ENCODE results near the gene RNF220. TPM values are rescaled to one million over a fixed set of nuclear protein-coding genes. Genes with fewer than 3 reads are reported as not detected.

RNF220 gene
- total and polyA plus RNA-seq, 2 of the 4 experiments (the other 2 are of a cell fraction), result 71.8 to 77.1 TPM

GRCh38 chr1:44511363-44511762 lies 106.3 kb downstream of the RNF220 start:
- Histone ChIP-seq H3K56ac (ENCODE audit: extremely low read depth, insufficient read depth, low read length) (no peak overlapping the region), H3K23ac (ENCODE audit: low read depth, low read length) (no peak overlapping the region), H3K9me3 (ENCODE audit: control insufficient read depth, insufficient read depth, low read length) (no peaks in the 10 kb centered on the region), H2BK120ac (ENCODE audit: low read depth, low read length) (no peak overlapping the region), H3K4me3 (ENCODE audit: insufficient read depth, low read depth, low read length) (no peak overlapping the region), H3K9me1 (ENCODE audit: insufficient read depth, low read length) (no peaks in the 10 kb centered on the region), H3K18ac (ENCODE audit: low read depth, low read length) (no peak overlapping the region), H4K8ac (ENCODE audit: low read depth in 2 of 2, low read length in 2 of 2) (no peak overlapping the region), H4K20me1 (ENCODE audit: insufficient read depth, low read length) (no peaks in the 10 kb centered on the region), H2BK5ac (ENCODE audit: low read depth, low read length, poor library complexity, severe bottlenecking) (no peak overlapping the region), H4K5ac (ENCODE audit: low read depth, low read length) (no peak overlapping the region), H3K9ac (ENCODE audit: low read depth, low read length) (no peak overlapping the region), H3K4me1 (ENCODE audit: control insufficient read depth, insufficient read depth, low read length) (no peaks in the 10 kb centered on the region), H2AK5ac (ENCODE audit: low read depth, low read length) (no peak overlapping the region), H3K14ac (replicated peaks; ENCODE audit: low read depth, low read length) (no peak overlapping the region), H3K27me3 (ENCODE audit: control insufficient read depth, insufficient read depth, low read length) (peaks cover 62% of the 10 kb centered on the region), H3K79me1 (ENCODE audit: low read depth in 1 of 2, low read length in 2 of 2) (no peaks in the 10 kb centered on the region), H2AK9ac (replicated peaks; ENCODE audit: low read depth, low read length, poor library complexity) (no peak overlapping the region), H2BK15ac (ENCODE audit: low read depth, low read length) (no peak overlapping the region), H2AFZ (replicated peaks; ENCODE audit: low read length, poor library complexity) (no peak overlapping the region), H3K4me2 (ENCODE audit: low read depth, low read length) (no peak overlapping the region), H3K27ac (ENCODE audit: insufficient read depth, low read length) (no peak overlapping the region), H3K36me3 (ENCODE audit: control insufficient read depth, insufficient read depth, low read length) (no peaks in the 10 kb centered on the region), H2BK20ac (ENCODE audit: low read depth, low read length) (no peak overlapping the region), H4K91ac (ENCODE audit: insufficient read depth, low read depth, low read length) (no peak overlapping the region), H3K4ac (ENCODE audit: low read depth, low read length) (no peak overlapping the region)
- WGBS, 2 experiments (ENCODE audit: extremely low coverage in 2 of 2, insufficient read length in 1 of 2), result 40% methylated on average over 1 of the region's 3 CpGs; no CpG with 5 or more reads in 1 of the 2 experiments
- CTCF ChIA-PET, result no interaction called here
- dilution Hi-C loops (cut with HindIII; ENCODE audit: low sequenced_read_pairs, unreplicated experiment) (no loop called here), intact Hi-C loops (cut with micrococcal nuclease) (no loop called here), in situ Hi-C loops (cut with MboI; ENCODE audit: low sequenced_read_pairs) (no loop called here)
- DNase-seq, result no peak
- BruUV-seq (replicated peaks), result no TSS peak
- POLR2A ChIA-PET (ENCODE audit: unreplicated experiment), result no interaction called here
- TF ChIP-seq ELK1 (IDR thresholded peaks at IDR 0.05; ENCODE audit: borderline replicate concordance, low read depth, low read length) (no peak), BHLHE40 (IDR thresholded peaks at IDR 0.05; ENCODE audit: low read depth, low read length) (no peak), POLR2A (IDR thresholded peaks at IDR 0.05; ENCODE audit: low read depth, low read length) (no peak), MAZ (IDR thresholded peaks at IDR 0.05; ENCODE audit: borderline replicate concordance, low read depth, low read length) (no peak), RCOR1 (IDR thresholded peaks at IDR 0.05; ENCODE audit: insufficient replicate concordance, low read length) (no peak), FOS (IDR thresholded peaks at IDR 0.05; ENCODE audit: low read depth, low read length) (no peak), USF2 (IDR thresholded peaks at IDR 0.05; ENCODE audit: low read depth, low read length) (no peak)
- no peak for ATAC-seq (ENCODE audit: low read depth)
